Stimulated activated CD4-positive, alpha-beta T cell treated with anti-CD3 and anti-CD28 coated beads, Interleukin-15, amount 100 ng/mL, for 48 hours (primary cell): ENCODE measurements around the gene SPEG.

Source experiments
- DNase-seq, 2 donors: peaks; one replicate each; pipeline ENCODE4 v3.0.0-alpha.2; 2020; ENCODE audit warnings: low read depth in 2 of 2

The SPEG gene

GRCh38 chr2:219512524-219513216 lies 78.0 kb downstream of the SPEG start:
- no peak for DNase-seq

- DNase-seq = no peak
Measured at GRCh38 chr2:219513787-219514186, 79.1 kb downstream of the SPEG start.

GRCh38 chr2:219514196-219514761 lies 79.6 kb downstream of the SPEG start, which contains the start of gene ASIC4:
Gene ASIC4, plus strand, starts transcription at chr2:219514482. Its CDS starts 243 bp downstream, at chr2:219514725.
- no peak for DNase-seq

GRCh38 chr2:219514836-219515235 lies 80.2 kb downstream of the SPEG start:
- DNase-seq = no peak

GRCh38 chr2:219515874-219516629 lies 81.4 kb downstream of the SPEG start:
- DNase-seq = no peak

- DNase-seq = no peak
Measured at GRCh38 chr2:219516888-219517287, 82.2 kb downstream of the SPEG start.

- DNase-seq = no peak
Measured at GRCh38 chr2:219517954-219518778, 83.5 kb downstream of the SPEG start.

- DNase-seq = no peak
Measured at GRCh38 chr2:219519526-219519916, 84.9 kb downstream of the SPEG start.

- DNase-seq = no peak
Measured at GRCh38 chr2:219520079-219520478, 85.4 kb downstream of the SPEG start.

GRCh38 chr2:219521066-219521880 lies 86.6 kb downstream of the SPEG start:
- no peak for DNase-seq

GRCh38 chr2:219522111-219523030 lies 87.7 kb downstream of the SPEG start:
- no peak for DNase-seq

- DNase-seq = no peak
Measured at GRCh38 chr2:219523031-219523671, 88.5 kb downstream of the SPEG start.

- DNase-seq = no peak
Measured at GRCh38 chr2:219524817-219525216, 90.2 kb downstream of the SPEG start.

GRCh38 chr2:219525533-219526232 lies 91.0 kb downstream of the SPEG start:
- DNase-seq = no peak

GRCh38 chr2:219526320-219527075 lies 91.9 kb downstream of the SPEG start:
- DNase-seq = no peak

GRCh38 chr2:219527076-219527394 lies 92.4 kb downstream of the SPEG start:
- DNase-seq = no peak

- DNase-seq = no peak
Measured at GRCh38 chr2:219527472-219527871, 92.8 kb downstream of the SPEG start.
